HL-60 (cell line): ENCODE results near the gene CHTOP.

Source experiments
- DNase-seq, 2 experiments: peaks; one replicate each; pipeline ENCODE4 v3.0.0-alpha.2; 2010 to 2020; ENCODE audit warnings: low read depth in 1 of 2, low spot score in 1 of 2
- H3K27ac ChIP-seq: fragments of 250-450 bp; sonication (Bioruptor Pico); replicated peaks from 2 replicates; pipeline ENCODE4 v1.5.1; 2020; ENCODE audit warnings: mild to moderate bottlenecking, moderate library complexity
- H3K27me3 ChIP-seq: fragments of 250-450 bp; sonication (Bioruptor Pico); 2 replicates; pipeline ENCODE4 v1.5.1; 2021; ENCODE audit warnings: mild to moderate bottlenecking, moderate library complexity; ENCODE audit not compliant: insufficient read depth, poor library complexity, severe bottlenecking
- H3K4me3 ChIP-seq: replicated peaks from 2 replicates; pipeline ENCODE4 v1.5.1; 2011; ENCODE audit warnings: mild to moderate bottlenecking, control low read depth, low read length; ENCODE audit not compliant: insufficient read depth
- CTCF ChIP-seq: IDR thresholded peaks from one replicate; pipeline ENCODE4 v1.5.1; 2011; ENCODE audit warnings: low read length, control low read depth, inconsistent platforms; ENCODE audit not compliant: insufficient read depth
- GABPA ChIP-seq: IDR thresholded peaks from 2 replicates; pipeline ENCODE4 v1.6.1; 2012; ENCODE audit warnings: low read depth
- POLR2AphosphoS5 ChIP-seq: IDR thresholded peaks from 2 replicates; pipeline ENCODE4 v1.6.1; 2012; ENCODE audit warnings: low read depth
- REST ChIP-seq: IDR thresholded peaks from 2 replicates; pipeline ENCODE4 v1.6.1; 2012; ENCODE audit warnings: low read depth; ENCODE audit not compliant: insufficient replicate concordance
- SPI1 ChIP-seq: IDR thresholded peaks from 2 replicates; pipeline ENCODE4 v1.6.1; 2012; ENCODE audit warnings: low read depth, mild to moderate bottlenecking, borderline replicate concordance

Gene CHTOP

GRCh38 chr1:153617663-153618062 is 16.2 kb upstream of the CHTOP start:
- no peaks in the 10 kb centered on the region for H3K27me3 ChIP-seq
- DNase-seq, result peak; percentile 45 to 78
- no peak overlapping the region for H3K27ac ChIP-seq
- H3K4me3 ChIP-seq, result no peak overlapping the region
- TF ChIP-seq CTCF, result peak; percentile 61
- TF ChIP-seq GABPA, result no peak
- no peak for TF ChIP-seq SPI1
- no peak for TF ChIP-seq REST

GRCh38 chr1:153619171-153619570 is 14.7 kb upstream of the CHTOP start:
- Histone ChIP-seq H3K4me3 (no peak overlapping the region), H3K27me3 (no peaks in the 10 kb centered on the region), H3K27ac (no peak overlapping the region)
- no peak for DNase-seq
- TF ChIP-seq CTCF, result no peak
- TF ChIP-seq GABPA, result no peak
- TF ChIP-seq SPI1, result no peak
- no peak for TF ChIP-seq POLR2AphosphoS5
- no peak for TF ChIP-seq REST

GRCh38 chr1:153623101-153623500 is 10.8 kb upstream of the CHTOP start:
- no peak for DNase-seq
- Histone ChIP-seq H3K4me3 (no peak overlapping the region), H3K27me3 (no peaks in the 10 kb centered on the region), H3K27ac (no peak overlapping the region)
- TF ChIP-seq POLR2AphosphoS5 (no peak), REST (no peak), SPI1 (no peak), CTCF (no peak), GABPA (no peak)
